Aorta (tissue), 5 donors: ENCODE measurements around the gene INPP5D. TPM values are rescaled to one million over a fixed set of nuclear protein-coding genes. Genes with fewer than 3 reads are reported as not detected.

Experiments used
- ATAC-seq: fragments of 200-7000 bp; cut with Tn5 transposase; one replicate; pipeline ENCODE4 v1.9.1; 2022; ENCODE audit warnings: moderate library complexity; ENCODE audit not compliant: low FRiP score
- DNase-seq, 2 donors: peaks; one replicate each; pipeline ENCODE4 v3.0.0-alpha.2; 2020
- H3K27ac ChIP-seq, 2 donors: one replicate each; pipeline ENCODE4 v1.5.1; 2013; ENCODE audit warnings: low read length in 2 of 2, mild to moderate bottlenecking in 2 of 2, moderate library complexity in 2 of 2, control low read depth in 1 of 2, inconsistent platforms in 1 of 2, low read depth in 1 of 2
- H3K27me3 ChIP-seq, 2 donors: one replicate each; pipeline ENCODE4 v1.6.1; 2013; ENCODE audit warnings: control low read depth in 1 of 2, low read length in 1 of 2, mild to moderate bottlenecking in 1 of 2, moderate library complexity in 1 of 2; ENCODE audit not compliant: insufficient read depth in 2 of 2, control insufficient read depth in 1 of 2
- H3K36me3 ChIP-seq, 2 donors: one replicate each; pipeline ENCODE4 v1.6.1; 2013; ENCODE audit warnings: control low read depth in 1 of 2, low read length in 1 of 2, mild to moderate bottlenecking in 1 of 2; ENCODE audit not compliant: insufficient read depth in 2 of 2, control insufficient read depth in 1 of 2
- H3K4me1 ChIP-seq, 2 donors: one replicate each; pipeline ENCODE4 v1.6.1; 2013; ENCODE audit warnings: low read length in 2 of 2, control low read depth in 1 of 2, mild to moderate bottlenecking in 1 of 2, moderate library complexity in 1 of 2; ENCODE audit not compliant: insufficient read depth in 2 of 2, control insufficient read depth in 1 of 2
- H3K4me3 ChIP-seq, 2 donors: one replicate each; pipeline ENCODE4 v1.5.1; 2013; ENCODE audit warnings: low read length in 2 of 2, control low read depth in 1 of 2, mild to moderate bottlenecking in 1 of 2
- H3K9me3 ChIP-seq: one replicate; pipeline ENCODE4 v1.6.1; 2013; ENCODE audit warnings: mild to moderate bottlenecking, low read length; ENCODE audit not compliant: control insufficient read depth
- WGBS, 2 donors: extraction: QIAGEN DNeasy Blood & Tissue Kit; methylation state at CpG; one replicate each; pipeline ENCODE4 v1.1.7; 2013; 5-methylcytosine and 5-hydroxymethylcytosine counted together
- intact Hi-C, 2 donors: fragments of 100-400 bp; cut with DNase I; formaldehyde crosslinking; loops; one replicate each; pipeline versions ENCODE4 v1.14.2 to v1.15.0; 2022
- polyA plus RNA-seq, 2 donors: library from polyadenylated mRNA; stranded (reverse); fragments of 200-250 nt; gene quantifications; one replicate each; pipeline ENCODE4 v1.2.3, GENCODE V29; 2013
- total RNA-seq, 2 donors: library from RNA; stranded (reverse); fragmentation: NEBNext Ultra II Directional; extraction: Animal tissue kit (Norgen Biotek cat#: 25700); gene quantifications; one replicate each; pipeline ENCODE4 v1.2.1, GENCODE V29; 2021
- donor health status: healthy with polysubstance abuse.
- donor health status: Bipolar disorder and iron deficiency.
- donor health status: DM: no; HTN: no; CAD: no.
- donor health status: DM: no; HTN: no; CAD: no.
- donor health status: DM: yes; HTN: yes; CAD: no.

Gene INPP5D
- total and polyA plus RNA-seq, 4 donors = 0.95 to 51.2 (median 17.2) TPM

DNA sequence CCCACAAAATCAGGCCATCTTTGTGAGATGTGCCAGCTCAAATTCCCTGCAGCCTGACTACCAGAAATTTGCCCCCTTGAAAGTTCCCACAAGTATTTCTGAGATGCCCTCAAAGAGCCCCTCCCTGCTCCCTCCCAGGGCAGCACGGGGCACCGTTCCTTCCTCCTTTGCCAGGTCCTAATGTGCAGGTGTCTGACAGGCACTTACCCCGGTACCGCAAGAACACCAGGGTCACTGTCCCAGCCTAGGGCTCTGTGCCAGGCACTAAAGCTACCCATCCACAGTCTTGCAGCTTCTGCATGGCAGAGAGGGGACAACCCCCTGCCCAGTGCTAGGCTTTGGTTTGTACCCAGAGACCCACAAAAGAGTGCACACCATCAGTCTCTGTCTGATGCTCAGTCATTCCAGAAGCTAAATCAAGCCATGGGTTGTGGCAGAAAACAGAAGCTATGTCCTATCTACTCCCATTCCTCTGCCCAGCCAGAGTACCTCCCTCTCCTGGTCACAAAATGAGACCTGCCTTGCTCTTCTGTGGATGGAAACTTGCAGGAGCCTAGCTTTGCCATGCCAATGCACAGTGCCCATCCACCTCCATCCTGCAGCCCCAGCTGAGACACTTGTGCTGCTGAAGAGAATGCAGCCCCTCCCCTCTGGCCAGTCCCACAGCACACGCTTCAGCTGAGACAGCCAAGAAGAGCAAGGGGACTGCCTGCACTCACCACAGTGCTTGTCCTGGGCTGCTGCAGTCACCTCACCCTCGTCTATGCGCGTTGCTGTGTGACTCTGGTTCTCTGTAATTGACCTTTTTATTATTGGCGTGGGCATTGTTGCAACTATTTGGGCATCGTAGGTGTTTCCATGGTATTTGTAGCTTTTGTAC lies 48.7 kb downstream of the INPP5D start:
- ATAC-seq (no peak), DNase-seq (peak in 1 of 2 donors; percentile 50)
- intact Hi-C loops = no loop called here
- 36 to 38% methylated on average over 10 of the region's 10 CpGs for WGBS, 2 donors
- Histone ChIP-seq H3K27me3 (no peaks in the 10 kb centered on the region), H3K4me1 (no peaks in the 10 kb centered on the region), H3K27ac (no peak overlapping the region), H3K9me3 (no peaks in the 10 kb centered on the region), H3K36me3 (no peaks in the 10 kb centered on the region), H3K4me3 (no peak overlapping the region)

DNA sequence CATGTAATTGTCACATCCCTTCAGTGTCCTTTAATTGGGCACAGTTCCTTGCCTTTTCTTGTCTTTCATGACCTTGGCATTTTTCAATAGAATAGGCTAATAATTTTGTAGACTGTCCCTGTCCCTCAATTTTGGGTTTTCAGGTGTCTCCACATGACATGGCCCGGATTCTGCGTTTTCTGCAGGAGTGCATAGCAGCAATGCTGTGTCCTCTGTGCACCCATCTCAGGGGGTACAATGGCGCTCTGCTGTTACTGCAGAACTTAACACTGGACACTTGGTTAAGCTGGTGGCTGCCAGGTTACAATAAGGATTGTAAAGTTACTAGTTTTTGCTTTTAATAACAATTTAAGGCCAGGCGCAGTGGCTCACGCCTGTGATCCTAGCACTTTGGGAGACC lies 51.3 kb downstream of the INPP5D start:
- peak in 1 of 2 donors; percentile 58 for DNase-seq
- Histone ChIP-seq H3K27ac (no peak overlapping the region), H3K27me3 (no peaks in the 10 kb centered on the region), H3K9me3 (no peaks in the 10 kb centered on the region), H3K36me3 (no peaks in the 10 kb centered on the region), H3K4me1 (no peaks in the 10 kb centered on the region), H3K4me3 (no peak overlapping the region)
- intact Hi-C loops = no loop called here
- WGBS, 2 donors = 94% methylated on average over 5 of the region's 5 CpGs
- ATAC-seq = no peak

- Histone ChIP-seq H3K27ac (no peak overlapping the region), H3K36me3 (no peaks in the 10 kb centered on the region), H3K4me3 (no peak overlapping the region), H3K9me3 (no peaks in the 10 kb centered on the region), H3K27me3 (no peaks in the 10 kb centered on the region), H3K4me1 (no peaks in the 10 kb centered on the region)
- WGBS, 2 donors = 63 to 78% methylated on average over 4 of the region's 4 CpGs
- DNase-seq (no peak), ATAC-seq (no peak)
- intact Hi-C loops = no loop called here
These were observed 52.2 kb downstream of the INPP5D start for GRCh38 chr2:233112329-233112728.

- Histone ChIP-seq H3K4me3 (no peak overlapping the region), H3K27ac (no peak overlapping the region), H3K9me3 (no peaks in the 10 kb centered on the region), H3K36me3 (no peaks in the 10 kb centered on the region), H3K4me1 (no peaks in the 10 kb centered on the region), H3K27me3 (no peaks in the 10 kb centered on the region)
- ATAC-seq (no peak), DNase-seq (peak in 1 of 2 donors; percentile 16)
- intact Hi-C loops = no loop called here
- 81% methylated on average over 6 of the region's 6 CpGs for WGBS, 2 donors
These were observed 52.8 kb downstream of the INPP5D start for GRCh38 chr2:233112776-233113452.

- WGBS, 2 donors = 77 to 83% methylated on average over 11 of the region's 11 CpGs
- ATAC-seq = no peak
- DNase-seq = peak in 1 of 2 donors; percentile 67
- H3K27me3 ChIP-seq = no peaks in the 10 kb centered on the region
- no peaks in the 10 kb centered on the region for H3K9me3 ChIP-seq
- H3K4me3 ChIP-seq = no peak overlapping the region
- H3K27ac ChIP-seq = no peak overlapping the region
- intact Hi-C loops = no loop called here
- H3K36me3 ChIP-seq = no peaks in the 10 kb centered on the region
- no peaks in the 10 kb centered on the region for H3K4me1 ChIP-seq
These were observed 54.3 kb downstream of the INPP5D start for GRCh38 chr2:233114421-233114861.

- intact Hi-C loops = no loop called here
- no peaks in the 10 kb centered on the region for H3K27me3 ChIP-seq
- no peak overlapping the region for H3K4me3 ChIP-seq
- ATAC-seq (no peak), DNase-seq (peak in 1 of 2 donors; percentile 25)
- no peaks in the 10 kb centered on the region for H3K4me1 ChIP-seq
- no peaks in the 10 kb centered on the region for H3K36me3 ChIP-seq
- 82 to 84% methylated on average over 7 of the region's 7 CpGs for WGBS, 2 donors
- no peaks in the 10 kb centered on the region for H3K9me3 ChIP-seq
- no peak overlapping the region for H3K27ac ChIP-seq
These were observed 55.0 kb downstream of the INPP5D start for GRCh38 chr2:233115121-233115520.

DNA sequence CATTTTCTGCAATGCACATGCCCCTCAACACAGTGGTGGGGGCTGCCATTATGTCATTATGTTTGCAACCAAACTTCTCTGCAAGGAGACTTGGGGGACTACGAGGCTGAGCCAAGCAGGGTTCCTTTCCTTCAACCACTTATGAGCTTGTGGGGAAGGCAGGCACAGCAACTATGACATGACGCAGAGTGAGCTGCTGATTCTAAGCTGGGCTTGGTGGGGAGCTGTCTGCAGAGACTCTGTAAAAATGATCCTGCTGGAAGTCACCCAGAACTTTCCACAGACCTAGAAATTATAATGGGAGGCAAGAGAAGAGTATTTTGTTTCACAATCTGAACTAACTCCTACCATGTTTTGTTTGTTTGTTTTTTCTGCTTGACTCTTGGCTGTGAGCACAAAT lies 55.6 kb downstream of the INPP5D start:
- peak in 1 of 2 donors; percentile 9 for DNase-seq

DNA sequence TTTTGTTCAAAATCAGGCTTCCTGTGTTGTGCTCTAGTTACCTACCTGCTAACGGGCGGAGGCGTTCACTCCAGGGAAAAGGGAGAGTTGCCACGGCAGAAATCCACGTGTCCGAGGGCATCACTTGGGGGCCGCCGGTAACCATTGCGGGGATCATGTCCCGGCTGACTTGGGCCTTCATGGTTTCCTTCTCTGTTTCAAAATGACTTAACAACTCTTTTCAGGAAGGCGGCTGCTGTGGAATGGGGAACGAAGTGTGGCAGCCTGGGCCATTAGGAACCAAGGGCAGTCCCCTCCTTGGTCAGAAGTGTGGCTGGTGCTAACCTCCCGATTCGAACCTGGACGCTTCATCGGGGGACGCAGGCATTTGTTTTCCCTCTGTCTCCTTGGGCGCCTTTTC lies 56.8 kb downstream of the INPP5D start:
- no peaks in the 10 kb centered on the region for H3K9me3 ChIP-seq
- H3K4me3 ChIP-seq = no peak overlapping the region
- no peaks in the 10 kb centered on the region for H3K27me3 ChIP-seq
- intact Hi-C loops = no loop called here
- no peaks in the 10 kb centered on the region for H3K36me3 ChIP-seq
- DNase-seq (peak; percentile 58 to 69), ATAC-seq (no peak)
- no peak overlapping the region for H3K27ac ChIP-seq
- H3K4me1 ChIP-seq = no peaks in the 10 kb centered on the region
- 88 to 90% methylated on average over 18 of the region's 18 CpGs for WGBS, 2 donors

More for the DNA sequence above, 55.6 kb downstream of the INPP5D start:
- Histone ChIP-seq H3K27ac (no peak overlapping the region), H3K9me3 (no peaks in the 10 kb centered on the region), H3K36me3 (no peaks in the 10 kb centered on the region), H3K4me3 (no peak overlapping the region), H3K4me1 (no peaks in the 10 kb centered on the region), H3K27me3 (no peaks in the 10 kb centered on the region)
- no peak for ATAC-seq
- WGBS, 2 donors = 35 to 50% methylated on average over 2 of the region's 2 CpGs
- intact Hi-C loops = no loop called here
